Liver (tissue), 3 donors: ENCODE measurements around the gene HMGB4.

Experiments used
- EGR1 ChIP-seq, 2 donors: IDR thresholded peaks; 2 replicates each; pipeline ENCODE4 v1.6.1; 2016 to 2018; ENCODE audit warnings: antibody characterized with exemption in 2 of 2, low read depth in 2 of 2
- FOXA1 ChIP-seq: IDR thresholded peaks from 2 replicates; pipeline ENCODE4 v1.6.1; 2016; ENCODE audit warnings: antibody characterized with exemption
- GABPA ChIP-seq, 2 donors: IDR thresholded peaks in 1 of 2; conservative IDR thresholded peaks in 1 of 2; 2 replicates each; pipeline ENCODE4 v1.6.1; 2016; ENCODE audit warnings: antibody characterized with exemption in 2 of 2, mild to moderate bottlenecking in 1 of 2, moderate library complexity in 1 of 2
- TAF1 ChIP-seq: conservative IDR thresholded peaks from 2 replicates; pipeline ENCODE4 v1.6.1; 2016; ENCODE audit warnings: antibody characterized with exemption, mild to moderate bottlenecking
- YY1 ChIP-seq: IDR thresholded peaks from 2 replicates; pipeline ENCODE4 v1.6.1; 2016; ENCODE audit warnings: antibody characterized with exemption, mild to moderate bottlenecking
- TF ChIP-seq, protein P1 (sequence below): IDR thresholded peaks from 2 replicates; pipeline ENCODE4 v1.6.1; 2016; ENCODE audit warnings: antibody characterized with exemption
- TF ChIP-seq, protein P2 (sequence below): fragments of 150-350 bp; IDR thresholded peaks from 2 replicates; pipeline ENCODE4 v1.5.1; 2017; ENCODE audit warnings: improper control_type of control experiment, low read depth, low read length; ENCODE audit not compliant: missing input control
- TF ChIP-seq, protein P3 (sequence below): IDR thresholded peaks from 2 replicates; pipeline ENCODE4 v1.6.1; 2016; ENCODE audit warnings: antibody characterized with exemption
- donor health status: healthy.
- donor health status: healthy.

DNA sequence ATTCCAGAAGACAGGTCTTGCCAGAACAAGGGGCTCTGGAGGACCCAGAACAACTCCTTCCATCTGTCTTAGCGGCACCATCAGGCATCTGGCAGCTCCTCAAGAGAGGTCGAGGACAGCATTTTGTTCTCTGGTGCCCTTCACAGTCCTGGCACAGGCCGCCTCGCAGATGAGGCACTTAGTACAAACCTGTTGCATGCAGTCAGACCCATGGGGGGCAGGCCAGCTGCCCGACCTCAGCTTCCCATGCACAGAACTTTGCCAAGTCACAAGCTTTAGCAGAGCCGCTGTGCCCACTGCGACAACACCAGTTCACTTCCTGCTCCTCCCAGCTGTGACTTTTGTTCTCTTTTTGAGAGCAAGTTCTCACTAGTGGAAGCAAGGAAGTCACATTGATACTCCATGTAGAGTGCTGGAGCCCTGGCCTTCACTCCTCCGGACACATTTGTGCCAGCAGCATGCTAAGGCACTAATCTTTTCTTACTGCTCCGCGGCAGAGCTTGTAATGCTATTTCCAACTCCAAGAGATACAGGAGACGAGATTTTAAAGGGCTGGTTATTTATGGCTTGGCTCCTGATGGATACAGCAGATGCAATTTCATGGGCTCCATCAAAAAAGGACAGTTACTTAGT is 44.6 kb downstream of the HMGB4 start:
- TF ChIP-seq GABPA (IDR thresholded peaks at IDR 0.05 in 1 of 2, conservative IDR thresholded peaks at IDR 0.05 in 1 of 2) (no peak), TAF1 (no peak), EGR1 (IDR thresholded peaks at IDR 0.05; ENCODE audit: low read depth in 2 of 2) (no peak), FOXA1 (no peak), YY1 (no peak)
- TF ChIP-seq, protein P1, sequence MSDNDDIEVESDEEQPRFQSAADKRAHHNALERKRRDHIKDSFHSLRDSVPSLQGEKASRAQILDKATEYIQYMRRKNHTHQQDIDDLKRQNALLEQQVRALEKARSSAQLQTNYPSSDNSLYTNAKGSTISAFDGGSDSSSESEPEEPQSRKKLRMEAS, result no peak
- TF ChIP-seq, protein P2, sequence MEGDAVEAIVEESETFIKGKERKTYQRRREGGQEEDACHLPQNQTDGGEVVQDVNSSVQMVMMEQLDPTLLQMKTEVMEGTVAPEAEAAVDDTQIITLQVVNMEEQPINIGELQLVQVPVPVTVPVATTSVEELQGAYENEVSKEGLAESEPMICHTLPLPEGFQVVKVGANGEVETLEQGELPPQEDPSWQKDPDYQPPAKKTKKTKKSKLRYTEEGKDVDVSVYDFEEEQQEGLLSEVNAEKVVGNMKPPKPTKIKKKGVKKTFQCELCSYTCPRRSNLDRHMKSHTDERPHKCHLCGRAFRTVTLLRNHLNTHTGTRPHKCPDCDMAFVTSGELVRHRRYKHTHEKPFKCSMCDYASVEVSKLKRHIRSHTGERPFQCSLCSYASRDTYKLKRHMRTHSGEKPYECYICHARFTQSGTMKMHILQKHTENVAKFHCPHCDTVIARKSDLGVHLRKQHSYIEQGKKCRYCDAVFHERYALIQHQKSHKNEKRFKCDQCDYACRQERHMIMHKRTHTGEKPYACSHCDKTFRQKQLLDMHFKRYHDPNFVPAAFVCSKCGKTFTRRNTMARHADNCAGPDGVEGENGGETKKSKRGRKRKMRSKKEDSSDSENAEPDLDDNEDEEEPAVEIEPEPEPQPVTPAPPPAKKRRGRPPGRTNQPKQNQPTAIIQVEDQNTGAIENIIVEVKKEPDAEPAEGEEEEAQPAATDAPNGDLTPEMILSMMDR, result no peak
- TF ChIP-seq, protein P3, sequence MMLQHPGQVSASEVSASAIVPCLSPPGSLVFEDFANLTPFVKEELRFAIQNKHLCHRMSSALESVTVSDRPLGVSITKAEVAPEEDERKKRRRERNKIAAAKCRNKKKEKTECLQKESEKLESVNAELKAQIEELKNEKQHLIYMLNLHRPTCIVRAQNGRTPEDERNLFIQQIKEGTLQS, result no peak
